ENCODE data around the gene MPST. TPM values are rescaled to one million over a fixed set of nuclear protein-coding genes. Genes with fewer than 3 reads are reported as not detected.

MPST gene
- total RNA-seq, 2 experiments from 2014 or later = 61.8 to 124 TPM

GRCh38 chr22:37059876-37060449 lies 40.4 kb downstream of the MPST start:
- TF ChIP-seq EZH2phosphoT487 (IDR thresholded peaks at IDR 0.05; ENCODE audit: borderline replicate concordance, low read depth, low read length) (no peak), CTCF (conservative IDR thresholded peaks at IDR 0.05; ENCODE audit: low read length) (no peak)
- CTCF ChIA-PET (ENCODE audit: unreplicated experiment) = no interaction called here
- Histone ChIP-seq H3K9me3 (ENCODE audit: low read length) (no peaks in the 10 kb centered on the region), H3K79me2 (ENCODE audit: insufficient read depth, low read depth, low read length) (no peaks in the 10 kb centered on the region), H3K27ac (ENCODE audit: low read depth, low read length, poor library complexity, severe bottlenecking) (no peak overlapping the region), H2AFZ (ENCODE audit: low read length) (no peak overlapping the region), H4K20me1 (ENCODE audit: insufficient read depth, low read length) (no peaks in the 10 kb centered on the region), H3K36me3 (ENCODE audit: insufficient read depth, low read length) (no peaks in the 10 kb centered on the region), H3K4me3 (ENCODE audit: low read depth, low read length, poor library complexity, severe bottlenecking) (no peak overlapping the region), H3K4me1 (ENCODE audit: insufficient read depth, low read length, poor library complexity, severe bottlenecking) (no peaks in the 10 kb centered on the region), H3K4me2 (ENCODE audit: low read length) (no peak overlapping the region), H3K9me2 (ENCODE audit: insufficient read depth, low read length) (no peaks in the 10 kb centered on the region)
- no TSS peak for BruUV-seq (replicated peaks)
- intact Hi-C loops (cut with micrococcal nuclease; ENCODE audit: unreplicated experiment) = no loop called here
- POLR2A ChIA-PET = no interaction called here
- DNase-seq (ENCODE audit: low spot score) = no peak

- no peak for TF ChIP-seq EZH2phosphoT487 (IDR thresholded peaks at IDR 0.05; ENCODE audit: borderline replicate concordance, low read depth, low read length)
- no peak for TF ChIP-seq CTCF (conservative IDR thresholded peaks at IDR 0.05; ENCODE audit: low read length)
- BruUV-seq (replicated peaks) = no TSS peak
- ChIA-PET CTCF (ENCODE audit: unreplicated experiment) (no interaction called here), POLR2A (no interaction called here)
- H3K9me2 ChIP-seq (ENCODE audit: insufficient read depth, low read length) = no peaks in the 10 kb centered on the region
- H4K20me1 ChIP-seq (ENCODE audit: insufficient read depth, low read length) = no peaks in the 10 kb centered on the region
- no peak overlapping the region for H3K4me2 ChIP-seq (ENCODE audit: low read length)
- H3K4me3 ChIP-seq (ENCODE audit: low read depth, low read length, poor library complexity, severe bottlenecking) = no peak overlapping the region
- no peaks in the 10 kb centered on the region for H3K9me3 ChIP-seq (ENCODE audit: low read length)
- no peaks in the 10 kb centered on the region for H3K79me2 ChIP-seq (ENCODE audit: insufficient read depth, low read depth, low read length)
- no peak for DNase-seq (ENCODE audit: low spot score)
- intact Hi-C loops (cut with micrococcal nuclease; ENCODE audit: unreplicated experiment) = no loop called here
- no peaks in the 10 kb centered on the region for H3K36me3 ChIP-seq (ENCODE audit: insufficient read depth, low read length)
- H3K27ac ChIP-seq (ENCODE audit: low read depth, low read length, poor library complexity, severe bottlenecking) = no peak overlapping the region
- H2AFZ ChIP-seq (ENCODE audit: low read length) = no peak overlapping the region
- H3K4me1 ChIP-seq (ENCODE audit: insufficient read depth, low read length, poor library complexity, severe bottlenecking) = no peaks in the 10 kb centered on the region
These were observed 41.5 kb downstream of the MPST start for GRCh38 chr22:37060801-37061610.
